ENCODE results near the gene RHBDD3.

The RHBDD3 gene

DNA sequence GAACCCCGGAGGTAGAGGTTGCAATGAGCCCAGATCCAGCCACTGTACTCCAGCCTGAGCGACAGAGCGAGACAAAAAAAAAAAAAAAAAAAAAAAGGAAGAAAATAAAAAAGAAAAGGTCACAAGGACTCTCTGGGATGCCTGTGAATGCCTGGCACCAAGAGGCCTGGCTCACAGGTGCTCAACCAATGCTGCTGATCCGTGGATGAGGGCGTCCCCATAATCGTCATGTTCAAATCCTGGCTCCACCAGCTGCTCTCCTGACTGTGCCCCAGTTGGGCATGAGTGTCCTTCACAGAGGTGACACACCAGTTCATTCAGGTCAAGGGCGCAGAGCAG lies 38.0 kb upstream of the RHBDD3 start:
- TF ChIP-seq CTCF (IDR thresholded peaks at IDR 0.05; ENCODE audit: low read depth, low read length, missing control alignments) = no peak
- DNase-seq (ENCODE audit: low read depth) = no peak
- H3K4me3 ChIP-seq (ENCODE audit: low read depth, low read length) = no peak overlapping the region

GRCh38 chr22:29302681-29303465 lies 35.1 kb upstream of the RHBDD3 start:
- TF ChIP-seq CTCF (IDR thresholded peaks at IDR 0.05; ENCODE audit: low read depth, low read length, missing control alignments) = no peak
- no peak for DNase-seq (ENCODE audit: low read depth)
- H3K4me3 ChIP-seq (ENCODE audit: low read depth, low read length) = no peak overlapping the region

- no peak for DNase-seq (ENCODE audit: low read depth)
- no peak for TF ChIP-seq CTCF (IDR thresholded peaks at IDR 0.05; ENCODE audit: low read depth, low read length, missing control alignments)
- H3K4me3 ChIP-seq (ENCODE audit: low read depth, low read length) = no peak overlapping the region
Measured at GRCh38 chr22:29302402-29302680, 34.6 kb upstream of the RHBDD3 start.

GRCh38 chr22:29301716-29302401 lies 34.1 kb upstream of the RHBDD3 start:
- H3K4me3 ChIP-seq (ENCODE audit: low read depth, low read length) = no peak overlapping the region
- DNase-seq (ENCODE audit: low read depth) = no peak
- TF ChIP-seq CTCF (IDR thresholded peaks at IDR 0.05; ENCODE audit: low read depth, low read length, missing control alignments) = no peak

- no peak overlapping the region for H3K4me3 ChIP-seq (ENCODE audit: low read depth, low read length)
- DNase-seq (ENCODE audit: low read depth) = no peak
- TF ChIP-seq CTCF (IDR thresholded peaks at IDR 0.05; ENCODE audit: low read depth, low read length, missing control alignments) = no peak
Measured at GRCh38 chr22:29300807-29301601, 33.2 kb upstream of the RHBDD3 start.

GRCh38 chr22:29300467-29300806 lies 32.7 kb upstream of the RHBDD3 start:
- no peak for TF ChIP-seq CTCF (IDR thresholded peaks at IDR 0.05; ENCODE audit: low read depth, low read length, missing control alignments)
- H3K4me3 ChIP-seq (ENCODE audit: low read depth, low read length) = no peak overlapping the region
- no peak for DNase-seq (ENCODE audit: low read depth)

Measured in GM12864 (cell line).